K562 (cell line): Measurements from ENCODE around the gene AP1G1. TPM values are rescaled to one million over a fixed set of nuclear protein-coding genes. Genes with fewer than 3 reads are reported as not detected.

Source experiments
- ATAC-seq: fragments of 200-7000 bp; cut with Tn5 transposase; 3 replicates; pipeline ENCODE4 v1.9.1; 2020; ENCODE audit warnings: moderate library complexity
- BruUV-seq: library from RNA; stranded (reverse); fragments of 400-500 nt; replicated peaks from 2 replicates; lab custom pipeline; 2021; lab: Mats Ljungman, UMichigan
- CTCF ChIA-PET: fragments of 300-600 bp; formaldehyde crosslinking; extraction: SDS; loops from one replicate; lab custom pipeline; 2021; ENCODE audit warnings: low intra/inter-chr PET ratio; lab: Yijun Ruan, JAX
- POLR2A ChIA-PET: fragments of 300-600, 350-650 bp; sonication (Branson Sonifier 250); formaldehyde crosslinking; extraction: SDS; loops from one replicate; lab custom pipeline; 2021; ENCODE audit warnings: antibody characterized with exemption, inconsistent platforms; lab: Yijun Ruan, JAX
- DNase-seq, 4 experiments: peaks; one replicate each; pipeline versions ENCODE4 v3.0.0 to v3.0.0-alpha.2; 2011 to 2018; ENCODE audit warnings: low spot score in 3 of 4, mixed read lengths in 3 of 4; ENCODE audit errors: extremely low read depth in 1 of 4
- FAIRE-seq: peaks from 2 replicates; lab custom pipeline; 2011; peaks lifted over from hg19 to GRCh38; lab: Jason Lieb, UNC
- H2AFZ ChIP-seq: 2 replicates; pipeline ENCODE4 v1.6.0; 2011; ENCODE audit warnings: low read depth, low read length, control low read depth, inconsistent platforms
- H3K27ac ChIP-seq: fragments of 200-600 bp; 3 replicates; pipeline ENCODE4 v1.8.0; 2011; ENCODE audit warnings: low read depth, mild to moderate bottlenecking, control low read depth, inconsistent platforms, low read length, moderate library complexity, mixed read lengths; ENCODE audit errors: extremely low read depth
- H3K27me3 ChIP-seq, 2 experiments: fragments of 300-600 bp in 1 of 2; 2 replicates in 1 of 2; 3 replicates in 1 of 2; pipeline versions ENCODE4 v1.6.0 to v1.8.0; 2011; ENCODE audit warnings: inconsistent platforms in 2 of 2, low read length in 2 of 2, mild to moderate bottlenecking in 1 of 2, mixed read lengths in 1 of 2, moderate library complexity in 1 of 2; ENCODE audit not compliant: control insufficient read depth in 2 of 2, insufficient read depth in 2 of 2
- H3K36me3 ChIP-seq: fragments of 300-600 bp; 3 replicates; pipeline ENCODE4 v1.8.0; 2011; ENCODE audit warnings: mild to moderate bottlenecking, low read length, inconsistent platforms; ENCODE audit not compliant: control insufficient read depth, insufficient read depth
- H3K4me1 ChIP-seq, 2 experiments: fragments of 200-600 bp in 1 of 2; replicated peaks in 1 of 2; 2 replicates in 1 of 2; 3 replicates in 1 of 2; pipeline versions ENCODE4 v1.5.1 to v1.8.0; 2011; ENCODE audit warnings: inconsistent platforms in 2 of 2, low read length in 2 of 2, mild to moderate bottlenecking in 1 of 2, mixed read lengths in 1 of 2, moderate library complexity in 1 of 2; ENCODE audit not compliant: control insufficient read depth in 2 of 2, insufficient read depth in 2 of 2
- H3K4me2 ChIP-seq: 2 replicates; pipeline ENCODE4 v1.6.1; 2011; ENCODE audit warnings: low read length, control low read depth, inconsistent platforms, mixed read lengths; ENCODE audit not compliant: insufficient read depth
- H3K4me3 ChIP-seq: fragments of 200-600 bp; sonication (generic), shearing (Covaris generic); 2 replicates; pipeline ENCODE4 v1.5.1; 2016; ENCODE audit warnings: control low read depth, inconsistent platforms
- H3K79me2 ChIP-seq: fragments of 200-600 bp; 3 replicates; pipeline ENCODE4 v1.8.0; 2011; ENCODE audit warnings: low read length, inconsistent platforms; ENCODE audit not compliant: control insufficient read depth, insufficient read depth
- H3K9ac ChIP-seq, 2 experiments: 2 replicates each; pipeline versions ENCODE4 v1.6.0 to v1.6.1; 2011; ENCODE audit warnings: low read depth in 2 of 2, low read length in 2 of 2, control low read depth in 1 of 2, inconsistent platforms in 1 of 2, mild to moderate bottlenecking in 1 of 2, mixed read lengths in 1 of 2; ENCODE audit not compliant: insufficient read depth in 1 of 2
- H3K9me1 ChIP-seq: one replicate; pipeline ENCODE4 v1.6.0; 2011; ENCODE audit warnings: inconsistent platforms, mild to moderate bottlenecking, low read length, moderate library complexity; ENCODE audit not compliant: control insufficient read depth, insufficient read depth
- H3K9me3 ChIP-seq: replicated peaks from 2 replicates; pipeline ENCODE4 v1.5.1; 2011; ENCODE audit warnings: low read depth, low read length, inconsistent platforms; ENCODE audit not compliant: control insufficient read depth, insufficient read depth
- H4K20me1 ChIP-seq: replicated peaks from 2 replicates; pipeline ENCODE4 v1.6.1; 2011; ENCODE audit warnings: low read length, inconsistent platforms, mixed read lengths; ENCODE audit not compliant: control insufficient read depth, insufficient read depth
- CHD4 ChIP-seq: fragments of 200-600 bp; sonication (generic); IDR thresholded peaks from 3 replicates; pipeline ENCODE4 v1.6.1; 2012; ENCODE audit warnings: low read depth, mild to moderate bottlenecking, mixed read lengths, low read length, inconsistent platforms; ENCODE audit not compliant: insufficient read depth, insufficient replicate concordance, poor library complexity, severe bottlenecking
- ESRRB ChIP-seq: fragments of 250-450 bp; sonication (Bioruptor Pico); IDR thresholded peaks from 2 replicates; pipeline ENCODE4 v1.5.0; 2020; ENCODE audit warnings: mild to moderate bottlenecking, moderate library complexity, borderline replicate concordance
- FIP1L1 ChIP-seq: fragments of 200-400 bp; formaldehyde crosslinking; IDR thresholded peaks from 2 replicates; pipeline ENCODE4 v1.6.1; 2018; ENCODE audit warnings: mild to moderate bottlenecking, low read depth, low read length; ENCODE audit not compliant: poor library complexity, severe bottlenecking
- FOXK2 ChIP-seq, 2 experiments: fragments of 450-650 bp; IDR thresholded peaks in 1 of 2; conservative IDR thresholded peaks in 1 of 2; 2 replicates each; pipeline ENCODE4 v1.6.1; 2016; ENCODE audit warnings: low read depth in 2 of 2, mild to moderate bottlenecking in 1 of 2
- KLF10 ChIP-seq: fragments of 250-450 bp; sonication (Bioruptor Pico); IDR thresholded peaks from 2 replicates; pipeline ENCODE4 v1.6.1; 2021; ENCODE audit warnings: matching md5 sums
- NCOA1 ChIP-seq: fragments of 450-650 bp; IDR thresholded peaks from 2 replicates; pipeline ENCODE4 v1.6.1; 2016; ENCODE audit warnings: low read depth
- RFX1 ChIP-seq: fragments of 450-650 bp; IDR thresholded peaks from 2 replicates; pipeline ENCODE4 v1.6.1; 2016; ENCODE audit warnings: mild to moderate bottlenecking, moderate library complexity
- TBP ChIP-seq: optimal IDR thresholded peaks from 2 replicates; pipeline ENCODE3; 2011; ENCODE audit warnings: low read depth, low read length, improper control_type of control experiment
- ZNF347 ChIP-seq: fragments of 450-650 bp; formaldehyde crosslinking; IDR thresholded peaks from 2 replicates; pipeline ENCODE4 v1.4.0; 2020; ENCODE audit warnings: low read depth, mild to moderate bottlenecking, moderate library complexity
- WGBS: fragments of 100-300 bp; shearing (Covaris generic); methylation state at CpG from one replicate; pipeline ENCODE4 v1.1.6; 2016; ENCODE audit warnings: low coverage, mixed read lengths; ENCODE audit not compliant: insufficient coverage; ENCODE audit errors: missing lambda C conversion rate; 5-methylcytosine and 5-hydroxymethylcytosine counted together
- in situ Hi-C: fragments of 300-500 bp; cut with MboI; formaldehyde crosslinking; loops from 4 replicates; pipeline ENCODE4 v1.15.0; 2018; ENCODE audit warnings: inconsistent platforms, mixed read lengths
- intact Hi-C: fragments of 100-400 bp; cut with micrococcal nuclease; formaldehyde crosslinking; loops from 2 replicates; pipeline ENCODE4 v1.14.2; 2022
- polyA plus RNA-seq, 8 experiments: library from polyadenylated mRNA; depleted of rRNA in 4 of 8; stranded (reverse) in 5 of 8; unstranded in 3 of 8; fragments of >200 nt; fragmentation: Nextera tagmentation in 2 of 8; fragmentation: Illumina TruSeq in 1 of 8; extraction: Ambion mirVana in 2 of 8; extraction: Trizol in 1 of 8; gene quantifications; 2 replicates each; pipeline versions ENCODE4 v1.2.1 to v1.2.3, GENCODE V29; 2011 to 2014; ENCODE audit warnings: inconsistent platforms in 1 of 8, missing spikeins in 1 of 8
- total RNA-seq, 7 experiments: library from RNA; depleted of rRNA in 6 of 7; stranded (reverse); fragments of >200 nt in 6 of 7; fragmentation: Illumina TruSeq in 2 of 7; extraction: Trizol in 2 of 7; gene quantifications; 2 replicates each; pipeline versions ENCODE4 v1.2.1 to v1.2.3, GENCODE V29; 2011 to 2021; ENCODE audit warnings: low replicate concordance in 1 of 7
- TF ChIP-seq, protein P1 (sequence below): conservative IDR thresholded peaks from 2 replicates; pipeline ENCODE4 v1.6.1; 2011; ENCODE audit warnings: low read depth, mild to moderate bottlenecking, low read length; ENCODE audit not compliant: control insufficient read depth
- TF ChIP-seq, protein P2 (sequence below): fragments of 250-450 bp; sonication (Bioruptor Pico); IDR thresholded peaks from 2 replicates; pipeline ENCODE4 v1.8.0; 2022; ENCODE audit warnings: inconsistent platforms
- TF ChIP-seq, protein P3 (sequence below): sonication (generic); formaldehyde crosslinking; IDR thresholded peaks from 2 replicates; pipeline ENCODE4 v1.8.1; 2023; ENCODE audit warnings: mild to moderate bottlenecking, missing genetic modification reagents
- TF ChIP-seq, protein P4 (sequence below): fragments of 250-450 bp; sonication (Bioruptor Pico); IDR thresholded peaks from 2 replicates; pipeline ENCODE4 v1.8.0; 2022; ENCODE audit warnings: inconsistent platforms, mild to moderate bottlenecking, moderate library complexity, borderline replicate concordance

AP1G1 gene
- total and polyA plus RNA-seq, 9 of the 15 experiments (the other 6 are each of a cell fraction or from before 2014, with no cell fraction given), result 7.0 to 59.2 (median 42.0) TPM

DNA sequence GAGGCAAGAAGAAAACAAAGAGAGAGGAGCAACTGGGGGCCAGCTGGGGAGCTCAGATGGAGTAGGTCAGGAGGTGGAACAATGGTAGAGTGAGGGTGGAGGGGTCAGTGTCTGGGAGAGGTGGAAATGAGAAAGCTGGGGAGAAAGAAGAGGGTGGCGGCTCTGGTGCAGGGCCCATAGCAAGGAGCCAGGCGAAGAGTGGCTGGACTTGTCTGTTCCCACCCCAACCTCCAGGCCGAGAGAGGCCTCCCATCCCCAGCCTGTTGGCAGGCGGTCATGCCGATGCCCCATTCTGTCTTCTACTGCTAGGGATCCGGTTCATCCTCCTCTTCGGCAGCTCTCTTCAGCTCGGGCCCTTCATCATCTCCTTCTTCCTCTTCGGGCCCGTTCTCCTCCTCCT, 31.3 kb downstream of the AP1G1 start (continued):
- TF ChIP-seq, protein P1, sequence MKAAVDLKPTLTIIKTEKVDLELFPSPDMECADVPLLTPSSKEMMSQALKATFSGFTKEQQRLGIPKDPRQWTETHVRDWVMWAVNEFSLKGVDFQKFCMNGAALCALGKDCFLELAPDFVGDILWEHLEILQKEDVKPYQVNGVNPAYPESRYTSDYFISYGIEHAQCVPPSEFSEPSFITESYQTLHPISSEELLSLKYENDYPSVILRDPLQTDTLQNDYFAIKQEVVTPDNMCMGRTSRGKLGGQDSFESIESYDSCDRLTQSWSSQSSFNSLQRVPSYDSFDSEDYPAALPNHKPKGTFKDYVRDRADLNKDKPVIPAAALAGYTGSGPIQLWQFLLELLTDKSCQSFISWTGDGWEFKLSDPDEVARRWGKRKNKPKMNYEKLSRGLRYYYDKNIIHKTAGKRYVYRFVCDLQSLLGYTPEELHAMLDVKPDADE, result no peak

DNA sequence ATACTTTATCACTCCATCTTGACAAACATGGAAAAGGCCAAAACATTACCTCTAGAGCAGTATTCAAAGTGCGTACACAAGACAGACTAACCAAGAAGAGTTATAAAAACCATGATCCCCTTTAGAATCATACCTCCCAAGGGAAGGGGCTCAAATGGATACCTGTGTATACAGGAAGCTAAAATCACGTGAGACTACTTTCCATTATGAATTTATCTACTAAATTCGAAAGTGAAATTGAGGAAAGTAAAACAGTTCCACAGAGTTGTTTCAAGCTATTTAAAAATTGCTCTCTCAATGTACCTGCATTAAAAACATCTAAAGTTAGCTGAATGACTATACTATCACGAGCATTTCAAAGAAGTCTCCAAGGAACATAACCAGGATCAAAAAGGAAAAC, 32.7 kb downstream of the AP1G1 start:
- no TSS peak for BruUV-seq
- Histone ChIP-seq H3K4me3 (no peak overlapping the region), H4K20me1 (peaks cover 3% of the 10 kb centered on the region; the same call in 1 of the 2 replicates), H3K4me2 (no peak overlapping the region), H3K9me1 (no peaks in the 10 kb centered on the region), H3K4me1 (no peaks in the 10 kb centered on the region; a peak in 1 of 5 replicates), H3K36me3 (peaks cover 58% of the 10 kb centered on the region; the same call in 2 of the 3 replicates), H3K79me2 (peaks cover 28% of the 10 kb centered on the region), H3K9me3 (no peaks in the 10 kb centered on the region), H2AFZ (no peak overlapping the region), H3K9ac (no peak overlapping the region), H3K27ac (no peak overlapping the region), H3K27me3 (no peaks in the 10 kb centered on the region)
- ChIA-PET POLR2A (interaction anchor here (0.6 to 0.9 kb wide), 3 partner anchors 14 to 137 kb away, joined by 3 read pairs; no protein-coding TSS in a partner anchor), CTCF (no interaction called here)
- DNase-seq (no peak), ATAC-seq (no peak), FAIRE-seq (no peak)
- 83% methylated on average over 4 of the region's 4 CpGs for WGBS
- intact Hi-C loops, result no loop called here
- in situ Hi-C loops, result no loop called here
- TF ChIP-seq, protein P2, sequence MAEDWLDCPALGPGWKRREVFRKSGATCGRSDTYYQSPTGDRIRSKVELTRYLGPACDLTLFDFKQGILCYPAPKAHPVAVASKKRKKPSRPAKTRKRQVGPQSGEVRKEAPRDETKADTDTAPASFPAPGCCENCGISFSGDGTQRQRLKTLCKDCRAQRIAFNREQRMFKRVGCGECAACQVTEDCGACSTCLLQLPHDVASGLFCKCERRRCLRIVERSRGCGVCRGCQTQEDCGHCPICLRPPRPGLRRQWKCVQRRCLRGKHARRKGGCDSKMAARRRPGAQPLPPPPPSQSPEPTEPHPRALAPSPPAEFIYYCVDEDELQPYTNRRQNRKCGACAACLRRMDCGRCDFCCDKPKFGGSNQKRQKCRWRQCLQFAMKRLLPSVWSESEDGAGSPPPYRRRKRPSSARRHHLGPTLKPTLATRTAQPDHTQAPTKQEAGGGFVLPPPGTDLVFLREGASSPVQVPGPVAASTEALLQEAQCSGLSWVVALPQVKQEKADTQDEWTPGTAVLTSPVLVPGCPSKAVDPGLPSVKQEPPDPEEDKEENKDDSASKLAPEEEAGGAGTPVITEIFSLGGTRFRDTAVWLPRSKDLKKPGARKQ, result no peak
- TF ChIP-seq CHD4, result no peak
- no peak for TF ChIP-seq TBP
- TF ChIP-seq ZNF347, result no peak
- TF ChIP-seq, protein P3, sequence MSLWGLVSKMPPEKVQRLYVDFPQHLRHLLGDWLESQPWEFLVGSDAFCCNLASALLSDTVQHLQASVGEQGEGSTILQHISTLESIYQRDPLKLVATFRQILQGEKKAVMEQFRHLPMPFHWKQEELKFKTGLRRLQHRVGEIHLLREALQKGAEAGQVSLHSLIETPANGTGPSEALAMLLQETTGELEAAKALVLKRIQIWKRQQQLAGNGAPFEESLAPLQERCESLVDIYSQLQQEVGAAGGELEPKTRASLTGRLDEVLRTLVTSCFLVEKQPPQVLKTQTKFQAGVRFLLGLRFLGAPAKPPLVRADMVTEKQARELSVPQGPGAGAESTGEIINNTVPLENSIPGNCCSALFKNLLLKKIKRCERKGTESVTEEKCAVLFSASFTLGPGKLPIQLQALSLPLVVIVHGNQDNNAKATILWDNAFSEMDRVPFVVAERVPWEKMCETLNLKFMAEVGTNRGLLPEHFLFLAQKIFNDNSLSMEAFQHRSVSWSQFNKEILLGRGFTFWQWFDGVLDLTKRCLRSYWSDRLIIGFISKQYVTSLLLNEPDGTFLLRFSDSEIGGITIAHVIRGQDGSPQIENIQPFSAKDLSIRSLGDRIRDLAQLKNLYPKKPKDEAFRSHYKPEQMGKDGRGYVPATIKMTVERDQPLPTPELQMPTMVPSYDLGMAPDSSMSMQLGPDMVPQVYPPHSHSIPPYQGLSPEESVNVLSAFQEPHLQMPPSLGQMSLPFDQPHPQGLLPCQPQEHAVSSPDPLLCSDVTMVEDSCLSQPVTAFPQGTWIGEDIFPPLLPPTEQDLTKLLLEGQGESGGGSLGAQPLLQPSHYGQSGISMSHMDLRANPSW (CRISPR knock-in tag), result no peak
- TF ChIP-seq KLF10 (CRISPR knock-in tag), result no peak
- no peak for TF ChIP-seq FIP1L1
- TF ChIP-seq, protein P4, sequence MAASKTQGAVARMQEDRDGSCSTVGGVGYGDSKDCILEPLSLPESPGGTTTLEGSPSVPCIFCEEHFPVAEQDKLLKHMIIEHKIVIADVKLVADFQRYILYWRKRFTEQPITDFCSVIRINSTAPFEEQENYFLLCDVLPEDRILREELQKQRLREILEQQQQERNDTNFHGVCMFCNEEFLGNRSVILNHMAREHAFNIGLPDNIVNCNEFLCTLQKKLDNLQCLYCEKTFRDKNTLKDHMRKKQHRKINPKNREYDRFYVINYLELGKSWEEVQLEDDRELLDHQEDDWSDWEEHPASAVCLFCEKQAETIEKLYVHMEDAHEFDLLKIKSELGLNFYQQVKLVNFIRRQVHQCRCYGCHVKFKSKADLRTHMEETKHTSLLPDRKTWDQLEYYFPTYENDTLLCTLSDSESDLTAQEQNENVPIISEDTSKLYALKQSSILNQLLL (CRISPR knock-in tag), result no peak
- TF ChIP-seq RFX1, result no peak
- no peak for TF ChIP-seq FOXK2 (conservative IDR thresholded peaks at IDR 0.05 in 1 of 2, IDR thresholded peaks at IDR 0.05 in 1 of 2; ENCODE audit: low read depth in 2 of 2)
- no peak for TF ChIP-seq ESRRB (CRISPR knock-in tag)
- TF ChIP-seq NCOA1, result no peak
